HUES6 (cell line): Measurements from ENCODE around the gene CHMP2A.

Experiments
- H3K27ac ChIP-seq: 2 replicates; pipeline ENCODE4 v1.7.0; 2013; ENCODE audit warnings: low read depth, mild to moderate bottlenecking, low read length, inconsistent platforms
- H3K27me3 ChIP-seq: 2 replicates; pipeline ENCODE4 v1.6.1; 2013; ENCODE audit warnings: low read length; ENCODE audit not compliant: control insufficient read depth, insufficient read depth
- H3K36me3 ChIP-seq: 2 replicates; pipeline ENCODE4 v1.6.1; 2013; ENCODE audit warnings: low read length; ENCODE audit not compliant: control insufficient read depth, insufficient read depth
- H3K4me1 ChIP-seq: 2 replicates; pipeline ENCODE4 v1.6.1; 2013; ENCODE audit warnings: low read length; ENCODE audit not compliant: control insufficient read depth, insufficient read depth
- H3K4me3 ChIP-seq: 2 replicates; pipeline ENCODE4 v1.5.1; 2013; ENCODE audit warnings: low read depth, low read length
- H3K9ac ChIP-seq: one replicate; pipeline ENCODE4 v1.6.1; 2013; ENCODE audit warnings: mild to moderate bottlenecking, low read length
- H3K9me3 ChIP-seq: 2 replicates; pipeline ENCODE4 v1.6.1; 2013; ENCODE audit warnings: low read depth, low read length; ENCODE audit not compliant: control insufficient read depth, insufficient read depth

The CHMP2A gene

GRCh38 chr19:58568453-58569130 lies 13.7 kb upstream of the CHMP2A start:
- Histone ChIP-seq H3K9me3 (no peaks in the 10 kb centered on the region), H3K27ac (no peak overlapping the region), H3K27me3 (peaks cover 10% of the 10 kb centered on the region), H3K36me3 (peaks cover 16% of the 10 kb centered on the region), H3K9ac (no peak overlapping the region), H3K4me1 (peaks cover 3% of the 10 kb centered on the region; the same call in 1 of the 2 replicates), H3K4me3 (no peak overlapping the region)

- peaks cover 26% of the 10 kb centered on the region for H3K27me3 ChIP-seq
- H3K4me1 ChIP-seq, result peaks cover 9% of the 10 kb centered on the region
- H3K9ac ChIP-seq, result no peak overlapping the region
- no peaks in the 10 kb centered on the region for H3K9me3 ChIP-seq
- H3K4me3 ChIP-seq, result no peak overlapping the region
- no peak overlapping the region for H3K27ac ChIP-seq
- H3K36me3 ChIP-seq, result peaks cover 16% of the 10 kb centered on the region
Measured at GRCh38 chr19:58566989-58567388, 12.1 kb upstream of the CHMP2A start.

GRCh38 chr19:58563823-58564222 lies 8.9 kb upstream of the CHMP2A start:
- Histone ChIP-seq H3K9me3 (no peaks in the 10 kb centered on the region), H3K4me1 (peaks cover 15% of the 10 kb centered on the region), H3K27me3 (peaks cover 40% of the 10 kb centered on the region), H3K27ac (no peak overlapping the region), H3K4me3 (no peak overlapping the region), H3K36me3 (peaks cover 4% of the 10 kb centered on the region), H3K9ac (no peak overlapping the region)

- Histone ChIP-seq H3K4me1 (peaks cover 15% of the 10 kb centered on the region), H3K4me3 (peak overlapping the region; percentile 54), H3K9ac (peak overlapping the region; percentile 66), H3K9me3 (no peaks in the 10 kb centered on the region), H3K27me3 (peaks cover 40% of the 10 kb centered on the region), H3K27ac (no peak overlapping the region), H3K36me3 (peaks cover 4% of the 10 kb centered on the region)
Measured at GRCh38 chr19:58563034-58563573, 8.2 kb upstream of the CHMP2A start.

- H3K27me3 ChIP-seq, result peaks cover 40% of the 10 kb centered on the region
- peaks cover 4% of the 10 kb centered on the region for H3K36me3 ChIP-seq
- no peaks in the 10 kb centered on the region for H3K9me3 ChIP-seq
- H3K4me1 ChIP-seq, result peaks cover 15% of the 10 kb centered on the region
- peak overlapping the region; percentile 54 for H3K4me3 ChIP-seq
- peak overlapping the region; percentile 66 for H3K9ac ChIP-seq
- no peak overlapping the region for H3K27ac ChIP-seq
Measured at GRCh38 chr19:58562122-58563033, 7.5 kb upstream of the CHMP2A start.

- H3K4me1 ChIP-seq, result peaks cover 20% of the 10 kb centered on the region
- no peak overlapping the region for H3K27ac ChIP-seq
- peaks cover 40% of the 10 kb centered on the region for H3K27me3 ChIP-seq
- H3K9me3 ChIP-seq, result no peaks in the 10 kb centered on the region
- peak overlapping the region; percentile 54 for H3K4me3 ChIP-seq
- H3K9ac ChIP-seq, result peak overlapping the region; percentile 66
- H3K36me3 ChIP-seq, result peaks cover 6% of the 10 kb centered on the region
Measured at GRCh38 chr19:58561373-58562121, 6.6 kb upstream of the CHMP2A start.

GRCh38 chr19:58560921-58561320 lies 6.0 kb upstream of the CHMP2A start:
- peaks cover 12% of the 10 kb centered on the region for H3K36me3 ChIP-seq
- H3K9ac ChIP-seq, result no peak overlapping the region
- no peak overlapping the region for H3K27ac ChIP-seq
- peaks cover 23% of the 10 kb centered on the region for H3K4me1 ChIP-seq
- no peaks in the 10 kb centered on the region for H3K9me3 ChIP-seq
- H3K4me3 ChIP-seq, result no peak overlapping the region
- H3K27me3 ChIP-seq, result peaks cover 40% of the 10 kb centered on the region

GRCh38 chr19:58560007-58560887 lies 5.3 kb upstream of the CHMP2A start:
- Histone ChIP-seq H3K27ac (no peak overlapping the region; the same call in 1 of the 2 replicates), H3K9me3 (no peaks in the 10 kb centered on the region), H3K4me3 (peak overlapping the region; percentile 81)

GRCh38 chr19:58559275-58560006 lies 4.5 kb upstream of the CHMP2A start:
- H3K27me3 ChIP-seq, result peaks cover 39% of the 10 kb centered on the region
- peak overlapping the region; percentile 81 for H3K4me3 ChIP-seq
- H3K36me3 ChIP-seq, result peaks cover 13% of the 10 kb centered on the region
- peak overlapping the region; percentile 98 for H3K27ac ChIP-seq
- no peaks in the 10 kb centered on the region for H3K9me3 ChIP-seq
- H3K9ac ChIP-seq, result peak overlapping the region; percentile 82
- peaks cover 28% of the 10 kb centered on the region for H3K4me1 ChIP-seq

More at GRCh38 chr19:58560007-58560887, 5.3 kb upstream of the CHMP2A start:
- Histone ChIP-seq H3K9ac (peak overlapping the region; percentile 82), H3K27me3 (peaks cover 40% of the 10 kb centered on the region), H3K36me3 (peaks cover 13% of the 10 kb centered on the region), H3K4me1 (peaks cover 26% of the 10 kb centered on the region)
